Measurements from ENCODE around the gene ATXN1. TPM values are rescaled to one million over a fixed set of nuclear protein-coding genes. Genes with fewer than 3 reads are reported as not detected.

The ATXN1 gene
- total RNA-seq, 2 donors from 2014 or later = 21.6 to 25.4 TPM

DNA sequence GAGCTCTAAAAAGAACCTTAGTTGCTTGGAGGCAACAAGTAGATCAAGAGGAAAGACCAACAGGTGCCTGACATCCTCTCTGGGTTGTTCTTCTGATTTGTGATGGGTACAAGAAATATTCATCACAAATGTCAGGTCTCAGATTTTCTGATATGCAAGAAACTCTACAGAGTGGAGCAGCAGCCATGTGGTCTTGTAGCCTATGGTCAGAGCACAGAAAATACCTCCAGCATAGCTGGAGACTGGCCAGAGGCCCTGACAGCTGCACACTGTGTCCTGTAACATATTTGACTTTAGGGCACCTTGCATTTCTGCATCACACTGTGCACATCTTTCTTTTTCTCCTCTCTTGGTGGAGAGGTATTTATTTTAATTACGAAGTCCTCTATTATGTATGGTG lies 406.6 kb downstream of the ATXN1 start:
- DNase-seq (ENCODE audit: low spot score in 2 of 2) (no peak), ATAC-seq (no peak)
- Mint-ChIP-seq H3K27ac (no peak overlapping the region), H3K9me3 (no peaks in the 10 kb centered on the region), H3K36me3 (no peaks in the 10 kb centered on the region)

GRCh38 chr6:16352821-16353438 lies 408.3 kb downstream of the ATXN1 start:
- DNase-seq (ENCODE audit: low spot score in 2 of 2) = no peak
- H3K36me3 Mint-ChIP-seq = no peaks in the 10 kb centered on the region
- H3K9me3 Mint-ChIP-seq = no peaks in the 10 kb centered on the region
- no peak overlapping the region for H3K27ac Mint-ChIP-seq
- ATAC-seq = no peak

DNA sequence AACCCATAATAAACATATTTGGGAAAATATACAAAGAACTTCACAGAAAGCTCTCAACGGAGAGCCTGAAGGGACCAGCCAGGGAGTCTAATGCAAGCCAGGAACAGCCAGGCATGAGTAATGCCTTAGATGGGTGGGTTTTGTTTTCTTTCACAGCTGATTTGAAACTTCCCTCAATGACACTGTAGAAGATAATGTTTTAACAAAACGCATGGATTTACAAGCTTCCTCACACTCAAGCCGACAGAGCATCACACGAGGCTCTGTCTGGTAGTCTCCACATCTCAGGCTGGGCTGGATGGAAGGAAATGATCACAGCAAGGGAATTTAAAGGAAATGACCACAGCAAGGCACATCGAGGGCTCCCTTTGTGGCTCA lies 409.0 kb downstream of the ATXN1 start:
- H3K27ac Mint-ChIP-seq = peak overlapping the region in 1 of 2 donors; percentile 60
- ATAC-seq = no peak
- no peaks in the 10 kb centered on the region for H3K9me3 Mint-ChIP-seq
- H3K36me3 Mint-ChIP-seq = no peaks in the 10 kb centered on the region
- no peak for DNase-seq (ENCODE audit: low spot score in 2 of 2)

DNA sequence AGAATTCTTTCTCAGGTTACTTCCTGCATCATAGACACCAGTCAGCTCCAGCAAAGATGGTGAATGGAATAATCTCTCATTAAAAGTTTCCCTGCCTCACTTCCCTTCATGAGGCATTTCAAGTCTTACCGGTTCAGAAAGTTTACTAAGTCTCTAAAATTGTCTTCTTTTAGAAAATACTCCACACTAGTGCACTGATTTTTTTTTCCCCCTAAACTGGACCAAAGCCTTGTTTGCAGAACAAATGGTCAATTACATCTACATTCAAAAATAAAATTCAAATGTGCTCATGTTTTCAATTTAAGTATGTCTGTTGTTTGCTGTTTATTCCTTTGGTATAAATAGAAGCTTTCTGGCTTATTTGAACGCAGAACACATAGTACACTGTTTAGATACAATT lies 411.7 kb downstream of the ATXN1 start:
- Mint-ChIP-seq H3K27ac (no peak overlapping the region), H3K36me3 (no peaks in the 10 kb centered on the region), H3K9me3 (no peaks in the 10 kb centered on the region)
- no peak for ATAC-seq
- no peak for DNase-seq (ENCODE audit: low spot score in 2 of 2)

- Mint-ChIP-seq H3K9me3 (no peaks in the 10 kb centered on the region), H3K36me3 (no peaks in the 10 kb centered on the region), H3K27ac (no peak overlapping the region)
- ATAC-seq (no peak), DNase-seq (ENCODE audit: low spot score in 2 of 2) (no peak)
Measured at GRCh38 chr6:16346831-16347230, 414.4 kb downstream of the ATXN1 start.

- no peak for ATAC-seq
- H3K27ac Mint-ChIP-seq = no peak overlapping the region
- DNase-seq (ENCODE audit: low spot score in 2 of 2) = no peak
Measured at GRCh38 chr6:16345449-16346330, 415.6 kb downstream of the ATXN1 start.

DNA sequence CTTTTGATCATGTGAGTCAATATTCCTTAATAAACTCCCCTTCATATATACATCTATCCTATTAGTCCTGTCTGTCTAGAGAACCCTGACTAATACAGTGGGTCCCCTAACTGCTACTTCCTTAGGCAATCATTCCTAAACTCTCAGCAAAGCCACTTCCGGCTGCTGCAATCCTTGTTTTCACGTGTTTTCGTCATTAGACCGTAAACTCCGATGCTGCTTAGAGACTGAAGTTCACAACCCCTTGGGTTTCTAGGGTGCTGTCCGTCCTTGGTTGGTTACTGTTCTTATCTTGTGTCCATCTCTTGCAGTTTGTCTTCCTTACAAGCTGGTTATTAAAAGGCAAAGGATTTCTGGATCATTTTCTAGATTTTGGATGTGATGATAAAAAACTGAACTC lies 416.5 kb downstream of the ATXN1 start:
- H3K27ac Mint-ChIP-seq = no peak overlapping the region
- no peaks in the 10 kb centered on the region for H3K9me3 Mint-ChIP-seq
- DNase-seq (ENCODE audit: low spot score in 2 of 2) (no peak), ATAC-seq (no peak)
- H3K36me3 Mint-ChIP-seq = no peaks in the 10 kb centered on the region

More at GRCh38 chr6:16345449-16346330, 415.6 kb downstream of the ATXN1 start:
- H3K9me3 Mint-ChIP-seq = no peaks in the 10 kb centered on the region
- no peaks in the 10 kb centered on the region for H3K36me3 Mint-ChIP-seq

GRCh38 chr6:16343593-16343992 lies 417.7 kb downstream of the ATXN1 start:
- Mint-ChIP-seq H3K36me3 (no peaks in the 10 kb centered on the region), H3K27ac (no peak overlapping the region), H3K9me3 (no peaks in the 10 kb centered on the region)
- DNase-seq (ENCODE audit: low spot score in 2 of 2) (no peak), ATAC-seq (no peak)

DNA sequence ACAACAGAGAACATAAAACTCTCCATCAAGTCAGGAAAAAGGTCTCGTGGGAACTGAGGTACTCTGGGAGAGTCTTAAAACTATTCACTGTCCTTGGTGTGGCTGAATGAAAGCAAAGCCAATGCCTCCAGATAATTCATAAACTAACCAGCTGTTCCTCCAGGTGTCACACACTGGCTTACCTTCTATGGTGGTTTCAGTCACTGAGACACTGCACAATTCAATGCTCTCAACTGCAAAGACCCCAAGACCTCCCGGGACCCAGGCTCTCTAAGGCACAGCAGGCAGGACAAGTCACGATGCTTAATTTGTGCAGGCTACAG lies 422.0 kb downstream of the ATXN1 start:
- H3K36me3 Mint-ChIP-seq = no peaks in the 10 kb centered on the region
- no peaks in the 10 kb centered on the region for H3K9me3 Mint-ChIP-seq
- DNase-seq (ENCODE audit: low spot score in 2 of 2) (no peak), ATAC-seq (no peak)
- H3K27ac Mint-ChIP-seq = no peak overlapping the region

DNA sequence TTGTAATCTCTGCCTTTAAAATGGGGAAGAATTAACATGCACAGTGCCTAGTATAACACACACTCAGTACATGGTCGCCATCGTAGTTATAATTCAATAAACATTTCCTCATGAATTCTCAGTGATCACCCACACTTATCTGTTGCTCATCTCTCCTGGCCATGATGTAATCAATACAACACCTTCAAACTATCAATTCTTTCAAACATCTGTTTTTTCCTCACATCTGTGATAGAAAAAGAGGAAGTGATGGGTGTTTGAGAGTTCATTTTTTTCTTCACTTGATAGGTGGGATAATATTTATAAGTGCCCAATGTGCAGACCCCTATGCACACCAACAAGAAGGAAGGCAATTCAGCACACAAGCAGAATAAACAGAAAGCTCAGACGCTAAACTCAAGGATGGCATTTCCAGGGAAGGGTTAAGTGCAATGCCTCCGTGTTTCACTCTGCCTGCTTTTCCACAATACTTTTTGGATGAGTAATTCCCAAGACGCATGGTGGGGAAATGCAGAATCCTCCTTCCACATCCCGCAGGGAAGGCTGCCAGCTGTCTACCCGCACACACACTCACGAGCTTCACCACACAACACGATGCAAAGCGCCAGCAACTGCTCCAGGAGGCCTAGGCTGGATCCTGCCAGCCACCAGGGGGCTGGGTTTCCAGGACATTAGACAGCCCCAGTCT lies 422.5 kb downstream of the ATXN1 start:
- Mint-ChIP-seq H3K27ac (no peak overlapping the region), H3K9me3 (no peaks in the 10 kb centered on the region), H3K36me3 (no peaks in the 10 kb centered on the region)
- DNase-seq (ENCODE audit: low spot score in 2 of 2) (no peak), ATAC-seq (no peak)

DNA sequence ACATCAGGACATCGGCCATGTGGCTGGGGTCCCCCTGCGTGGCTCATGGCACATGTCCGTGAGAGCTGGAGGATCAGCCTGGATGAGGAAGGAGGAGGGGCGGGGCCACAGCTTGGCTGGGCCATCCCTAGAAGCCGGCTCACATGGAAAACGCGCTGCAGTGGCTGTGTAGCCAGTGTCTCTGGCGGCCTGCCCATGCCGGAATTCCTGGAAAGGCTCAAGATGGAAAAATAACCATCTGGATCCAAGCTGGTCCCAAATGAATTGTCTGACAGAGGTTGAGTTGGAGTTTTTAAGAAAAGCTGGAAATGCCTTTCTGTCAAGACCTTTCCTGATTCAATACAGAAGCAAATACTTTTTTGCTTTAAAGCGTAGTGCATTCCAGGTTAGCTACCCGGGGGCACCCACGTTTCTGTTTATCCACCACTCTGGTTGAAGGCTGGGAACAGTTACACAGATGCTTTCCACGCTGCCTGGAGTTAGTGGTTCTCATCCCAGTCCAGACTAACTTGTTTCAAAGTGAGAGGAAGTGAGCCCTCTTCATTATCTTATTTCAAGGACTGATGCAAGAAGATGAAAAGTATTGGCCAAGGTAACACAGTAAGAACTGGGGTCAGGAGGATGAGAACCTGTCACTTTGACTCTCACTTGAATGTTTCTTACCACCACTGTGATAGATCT lies 423.8 kb downstream of the ATXN1 start:
- no peaks in the 10 kb centered on the region for H3K9me3 Mint-ChIP-seq
- DNase-seq (ENCODE audit: low spot score in 2 of 2) = no peak
- ATAC-seq = no peak
- H3K27ac Mint-ChIP-seq = peak overlapping the region in 1 of 2 donors; percentile 14
- H3K36me3 Mint-ChIP-seq = no peaks in the 10 kb centered on the region

DNA sequence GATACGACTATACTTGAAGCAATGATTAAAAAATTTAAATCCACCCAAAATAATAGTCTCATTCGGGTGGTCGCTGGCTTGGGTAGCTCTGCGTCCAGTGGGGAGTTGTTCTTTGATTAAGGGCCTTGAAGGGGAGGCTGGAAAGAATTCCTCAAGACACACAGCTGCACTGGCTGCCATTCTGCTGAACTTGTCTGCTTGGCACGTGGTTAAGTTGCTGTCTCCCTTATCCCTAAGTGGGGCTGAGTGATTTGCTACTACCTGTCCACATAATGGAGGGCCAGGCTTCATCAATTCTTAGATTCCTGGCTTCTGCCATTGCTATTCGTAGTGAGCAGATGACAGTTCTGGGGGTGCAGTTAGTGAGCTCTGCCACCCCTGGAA lies 424.4 kb downstream of the ATXN1 start:
- Mint-ChIP-seq H3K36me3 (no peaks in the 10 kb centered on the region), H3K9me3 (no peaks in the 10 kb centered on the region), H3K27ac (no peak overlapping the region)
- ATAC-seq = no peak
- DNase-seq (ENCODE audit: low spot score in 2 of 2) = no peak

DNA sequence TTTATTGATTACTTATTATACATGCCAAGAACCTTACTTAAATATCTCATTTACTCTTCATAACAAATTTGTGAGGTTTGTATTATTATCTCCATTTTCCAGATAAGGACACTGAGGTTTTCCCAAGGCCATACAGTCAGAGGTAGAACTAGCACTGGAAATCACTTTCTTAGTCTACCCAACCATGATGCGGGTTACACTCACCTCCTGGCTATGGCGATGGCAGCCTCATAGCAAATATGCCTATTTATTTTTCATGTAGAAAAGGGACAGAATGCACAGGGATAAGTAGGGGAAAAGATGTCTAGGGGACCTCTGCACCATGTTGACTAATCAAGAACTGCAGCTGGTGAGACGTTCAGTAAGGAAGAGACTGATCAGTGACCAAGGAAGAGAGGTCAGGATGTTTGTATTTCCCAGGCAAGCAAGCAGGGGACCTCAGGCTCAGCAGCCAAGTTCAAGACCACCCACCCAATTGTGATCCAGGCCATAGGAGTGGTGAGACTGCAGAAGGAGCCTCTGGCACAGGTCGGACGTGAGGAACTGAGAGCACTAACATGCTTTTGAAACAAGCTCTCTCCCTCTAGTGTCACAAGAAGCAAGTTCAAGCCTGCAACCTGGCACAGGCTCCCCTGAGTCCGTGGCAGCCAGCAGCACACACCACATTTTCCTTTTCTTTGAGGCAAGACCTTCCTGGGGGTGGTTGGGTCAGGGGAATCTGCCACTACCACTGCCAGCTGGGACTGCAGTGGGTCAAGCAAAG lies 425.0 kb downstream of the ATXN1 start:
- H3K9me3 Mint-ChIP-seq = no peaks in the 10 kb centered on the region
- ATAC-seq (no peak), DNase-seq (ENCODE audit: low spot score in 2 of 2) (no peak)
- H3K36me3 Mint-ChIP-seq = no peaks in the 10 kb centered on the region
- H3K27ac Mint-ChIP-seq = no peak overlapping the region

- no peak overlapping the region for H3K27ac Mint-ChIP-seq
- no peak for ATAC-seq
- no peaks in the 10 kb centered on the region for H3K9me3 Mint-ChIP-seq
- DNase-seq (ENCODE audit: low spot score in 2 of 2) = no peak
- no peaks in the 10 kb centered on the region for H3K36me3 Mint-ChIP-seq
Measured at GRCh38 chr6:16335176-16335575, 426.1 kb downstream of the ATXN1 start.

- ATAC-seq = no peak
Measured at GRCh38 chr6:16334671-16335070, 426.6 kb downstream of the ATXN1 start.

DNA sequence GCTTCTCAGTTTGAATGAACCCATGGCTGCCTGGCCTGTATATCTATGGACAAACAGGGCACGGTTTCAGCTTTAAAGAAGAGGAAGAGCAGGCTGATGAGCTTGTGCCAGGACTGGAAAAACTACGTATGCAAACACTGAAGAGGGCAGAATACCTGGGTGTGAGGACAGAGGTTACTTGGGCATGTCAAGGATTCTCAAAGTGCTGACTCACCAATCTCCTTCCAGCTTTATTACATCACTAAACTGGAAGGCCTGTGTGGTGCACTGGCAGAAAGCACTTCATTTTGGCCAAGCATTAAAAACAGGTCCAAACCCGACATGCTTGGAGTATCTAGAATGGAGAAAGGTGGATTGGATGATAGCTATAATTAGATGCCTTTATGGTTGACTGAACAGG lies 427.7 kb downstream of the ATXN1 start:
- Mint-ChIP-seq H3K36me3 (no peaks in the 10 kb centered on the region), H3K27ac (no peak overlapping the region), H3K9me3 (no peaks in the 10 kb centered on the region)
- DNase-seq (ENCODE audit: low spot score in 2 of 2) = no peak
- ATAC-seq = no peak

More at GRCh38 chr6:16334671-16335070, 426.6 kb downstream of the ATXN1 start:
- H3K27ac Mint-ChIP-seq = no peak overlapping the region
- no peaks in the 10 kb centered on the region for H3K36me3 Mint-ChIP-seq
- H3K9me3 Mint-ChIP-seq = no peaks in the 10 kb centered on the region
- no peak for DNase-seq (ENCODE audit: low spot score in 2 of 2)
